CD14-positive monocyte (primary cell): ENCODE data around the gene NACC1. TPM values are rescaled to one million over a fixed set of nuclear protein-coding genes. Genes with fewer than 3 reads are reported as not detected.

Source experiments
- DNase-seq, 3 donors: peaks; one replicate each; pipeline ENCODE4 v3.0.0-alpha.2; 2011 to 2022
- H2AFZ ChIP-seq: 2 replicates; pipeline ENCODE4 v1.6.0; 2012; ENCODE audit warnings: mild to moderate bottlenecking, low read depth, low read length, inconsistent platforms; ENCODE audit not compliant: insufficient read depth, poor library complexity, severe bottlenecking
- H3K27ac ChIP-seq, 2 donors: 1 replicate in 1 of 2; 2 replicates in 1 of 2; pipeline ENCODE4 v1.5.1; 2012 to 2013; ENCODE audit warnings: low read length in 2 of 2, control low read depth in 1 of 2, inconsistent platforms in 1 of 2, low read depth in 1 of 2, mild to moderate bottlenecking in 1 of 2
- H3K27me3 ChIP-seq, 2 donors: one replicate each; pipeline versions ENCODE4 v1.6.0 to v1.6.1; 2011 to 2013; ENCODE audit warnings: low read length in 2 of 2; ENCODE audit not compliant: control insufficient read depth in 2 of 2, insufficient read depth in 2 of 2
- H3K36me3 ChIP-seq, 2 donors: replicated peaks in 1 of 2; 1 replicate in 1 of 2; 2 replicates in 1 of 2; pipeline versions ENCODE4 v1.5.1 to v1.6.1; 2012 to 2013; ENCODE audit warnings: low read length in 2 of 2, control low read depth in 1 of 2, inconsistent platforms in 1 of 2, mild to moderate bottlenecking in 1 of 2; ENCODE audit not compliant: insufficient read depth in 2 of 2, control insufficient read depth in 1 of 2
- H3K4me1 ChIP-seq, 2 donors: 1 replicate in 1 of 2; 2 replicates in 1 of 2; pipeline versions ENCODE4 v1.5.1 to v1.6.1; 2012 to 2013; ENCODE audit warnings: low read length in 2 of 2, control low read depth in 1 of 2, inconsistent platforms in 1 of 2, mild to moderate bottlenecking in 1 of 2, moderate library complexity in 1 of 2; ENCODE audit not compliant: insufficient read depth in 2 of 2, control insufficient read depth in 1 of 2
- H3K4me2 ChIP-seq: replicated peaks from 2 replicates; pipeline ENCODE3; 2012; ENCODE audit warnings: low read length, moderate library complexity, mild to moderate bottlenecking; ENCODE audit not compliant: poor library complexity, severe bottlenecking; ENCODE audit errors: extremely low read depth
- H3K4me3 ChIP-seq, 3 experiments: fragments of 200-600 bp in 1 of 3; sonication (generic) in 1 of 3; replicated peaks in 1 of 3; 1 replicate in 2 of 3; 2 replicates in 1 of 3; pipeline ENCODE4 v1.5.1; 2011 to 2013; ENCODE audit warnings: low read length in 3 of 3, mild to moderate bottlenecking in 3 of 3, control low read depth in 2 of 3, low read depth in 2 of 3, inconsistent platforms in 1 of 3, moderate library complexity in 1 of 3
- H3K79me2 ChIP-seq: 2 replicates; pipeline ENCODE4 v1.6.0; 2012; ENCODE audit warnings: mild to moderate bottlenecking, control low read depth, inconsistent platforms, low read length, moderate library complexity; ENCODE audit not compliant: insufficient read depth
- H3K9ac ChIP-seq: 2 replicates; pipeline ENCODE4 v1.6.0; 2017; ENCODE audit warnings: low read length, mild to moderate bottlenecking; ENCODE audit not compliant: insufficient read depth, poor library complexity, severe bottlenecking
- H3K9me3 ChIP-seq, 2 donors: replicated peaks in 1 of 2; 1 replicate in 1 of 2; 2 replicates in 1 of 2; pipeline versions ENCODE4 v1.5.1 to v1.6.1; 2012 to 2013; ENCODE audit warnings: low read length in 2 of 2, control low read depth in 1 of 2; ENCODE audit not compliant: control insufficient read depth in 1 of 2, insufficient read depth in 1 of 2
- H4K20me1 ChIP-seq: 2 replicates; pipeline ENCODE4 v1.6.0; 2012; ENCODE audit warnings: mild to moderate bottlenecking, low read length, control low read depth, moderate library complexity; ENCODE audit not compliant: insufficient read depth
- H3K27ac Mint-ChIP-seq, 7 donors: one replicate each; pipeline ENCODE4 v1.8.0; 2020; ENCODE audit warnings: mild to moderate bottlenecking in 7 of 7, mixed read lengths in 7 of 7, moderate library complexity in 6 of 7, inconsistent platforms in 2 of 7
- H3K27me3 Mint-ChIP-seq, 3 donors: one replicate each; pipeline ENCODE4 v1.8.0; 2021 to 2022; ENCODE audit warnings: low read depth in 3 of 3, mild to moderate bottlenecking in 3 of 3, mixed read lengths in 3 of 3, moderate library complexity in 3 of 3, inconsistent platforms in 1 of 3
- H3K36me3 Mint-ChIP-seq, 2 donors: one replicate each; pipeline ENCODE4 v1.8.0; 2020; ENCODE audit warnings: mixed read lengths in 2 of 2, inconsistent platforms in 1 of 2, mild to moderate bottlenecking in 1 of 2
- H3K4me1 Mint-ChIP-seq: one replicate; pipeline ENCODE4 v1.8.0; 2020; ENCODE audit warnings: mild to moderate bottlenecking, mixed read lengths
- H3K4me3 Mint-ChIP-seq, 2 donors: one replicate each; pipeline ENCODE4 v1.8.0; 2020; ENCODE audit warnings: mild to moderate bottlenecking in 2 of 2, mixed read lengths in 2 of 2, moderate library complexity in 1 of 2
- H3K9me3 Mint-ChIP-seq, 7 donors: one replicate each; pipeline ENCODE4 v1.8.0; 2020 to 2022; ENCODE audit warnings: mixed read lengths in 7 of 7, mild to moderate bottlenecking in 6 of 7, moderate library complexity in 6 of 7, inconsistent platforms in 2 of 7
- CTCF ChIP-seq: fragments of 200-600 bp; IDR thresholded peaks from one replicate; pipeline ENCODE4 v1.8.0; 2022; ENCODE audit warnings: antibody characterized with exemption, mild to moderate bottlenecking
- WGBS: methylation state at CpG from one replicate; pipeline ENCODE4 v1.1.5; 2013; ENCODE audit warnings: missing lambda C conversion rate; ENCODE audit not compliant: insufficient coverage; 5-methylcytosine and 5-hydroxymethylcytosine counted together
- intact Hi-C, 2 donors: fragments of 100-400 bp; cut with micrococcal nuclease; formaldehyde crosslinking; loops; one replicate each; pipeline versions ENCODE4 v1.15.0 to v1.15.1; 2023
- polyA plus RNA-seq, 3 donors: library from polyadenylated mRNA; depleted of rRNA in 1 of 3; unstranded in 2 of 3; stranded (reverse) in 1 of 3; fragments of 300-500 nt in 2 of 3; fragments of >200 nt in 1 of 3; fragmentation: Illumina TruSeq in 2 of 3; gene quantifications; 1 replicate in 2 of 3; 2 replicates in 1 of 3; pipeline ENCODE4 v1.2.3, GENCODE V29; 2012 to 2021

Gene NACC1
- polyA plus RNA-seq, 3 donors: 1.1 to 20.1 (median 2.2) TPM

GRCh38 chr19:13095934-13096927, 21.8 kb upstream of the NACC1 start:
- TF ChIP-seq CTCF: peak; percentile 62
- H3K27me3 Mint-ChIP-seq: peaks cover 1 to 5% (median 1%) of the 10 kb centered on the region in 3 donors
- under 1% methylated on average over 31 of the region's 44 CpGs for WGBS
- peak overlapping the region; percentile 72 for H2AFZ ChIP-seq
- peak overlapping the region; percentile 50 to 84 (median 78) for H3K4me3 ChIP-seq
- H4K20me1 ChIP-seq: peaks cover 12% of the 10 kb centered on the region
- peak overlapping the region; percentile 87 to 96 for H3K4me3 Mint-ChIP-seq
- H3K9me3 Mint-ChIP-seq: no peaks in the 10 kb centered on the region
- peak overlapping the region; percentile 87 to 98 (median 93) for H3K27ac Mint-ChIP-seq
- peak in 2 of 3 donors; percentile 50 to 57 for DNase-seq
- H3K27me3 ChIP-seq: no peaks in the 10 kb centered on the region
- peaks cover 50 to 65% of the 10 kb centered on the region in 2 donors for H3K4me1 ChIP-seq
- H3K9me3 ChIP-seq: no peaks in the 10 kb centered on the region
- H3K9ac ChIP-seq: peak overlapping the region; percentile 86
- H3K4me1 Mint-ChIP-seq: peaks cover 42% of the 10 kb centered on the region
- H3K4me2 ChIP-seq: peak overlapping the region; percentile 100
- intact Hi-C loops: loop anchor here in 1 of 2 donors (2.0 to 10.0 kb wide), 2 partner anchors 119 to 301 kb away; partner anchors contain the start of gene JUNB
- H3K36me3 Mint-ChIP-seq: peaks cover 7 to 9% of the 10 kb centered on the region in 2 donors
- H3K79me2 ChIP-seq: peaks cover 46% of the 10 kb centered on the region
- H3K27ac ChIP-seq: peak overlapping the region; percentile 90 to 98
- H3K36me3 ChIP-seq: peaks cover 3 to 11% of the 10 kb centered on the region in 2 donors

- H3K27ac ChIP-seq: peak overlapping the region; percentile 90 to 98
- peak overlapping the region; percentile 100 for H3K4me2 ChIP-seq
- Mint-ChIP-seq H3K36me3 (peaks cover 7 to 9% of the 10 kb centered on the region in 2 donors), H3K4me1 (peaks cover 46% of the 10 kb centered on the region), H3K4me3 (peak overlapping the region; percentile 87 to 95), H3K27ac (peak overlapping the region; percentile 83 to 98 (median 92)), H3K27me3 (peaks cover 0 to 1% (median 1%) of the 10 kb centered on the region in 3 donors), H3K9me3 (no peaks in the 10 kb centered on the region)
- peaks cover 21% of the 10 kb centered on the region for H4K20me1 ChIP-seq
- H3K79me2 ChIP-seq: peaks cover 54% of the 10 kb centered on the region
- no peak for TF ChIP-seq CTCF
- H2AFZ ChIP-seq: no peak overlapping the region
- 0% methylated on average over 9 of the region's 20 CpGs for WGBS
- peak overlapping the region; percentile 86 for H3K9ac ChIP-seq
- peak overlapping the region; percentile 61 to 84 (median 78) for H3K4me3 ChIP-seq
- intact Hi-C loops: loop anchor here in 1 of 2 donors (10.0 kb wide), 1 partner anchor 302 kb away; the partner anchor contains the start of gene JUNB
- no peaks in the 10 kb centered on the region for H3K9me3 ChIP-seq
- DNase-seq: peak in 1 of 3 donors; percentile 47
- H3K27me3 ChIP-seq: no peaks in the 10 kb centered on the region
- H3K4me1 ChIP-seq: peaks cover 58 to 74% of the 10 kb centered on the region in 2 donors
- H3K36me3 ChIP-seq: peaks cover 3 to 11% of the 10 kb centered on the region in 2 donors
Measured at GRCh38 chr19:13097033-13097462, 21.0 kb upstream of the NACC1 start.
